Activated CD4-positive, alpha-beta T cell treated with anti-CD3 and anti-CD28 coated beads, Interleukin-2, Interleukin-6, amounts not matched to agents 100 ng/mL and 50 ng/mL, durations not matched to agents 16 hours and 8 hours (primary cell): ENCODE results near the gene DSCAM.
"Not testable (repeated sequence)": the region's sequence is repeated elsewhere in the genome, so short reads cannot be mapped to it uniquely, and the experiment has no call there.

Source experiments
- DNase-seq: peaks from one replicate; pipeline ENCODE4 v3.0.0-alpha.2; 2020

The DSCAM gene, protein sequence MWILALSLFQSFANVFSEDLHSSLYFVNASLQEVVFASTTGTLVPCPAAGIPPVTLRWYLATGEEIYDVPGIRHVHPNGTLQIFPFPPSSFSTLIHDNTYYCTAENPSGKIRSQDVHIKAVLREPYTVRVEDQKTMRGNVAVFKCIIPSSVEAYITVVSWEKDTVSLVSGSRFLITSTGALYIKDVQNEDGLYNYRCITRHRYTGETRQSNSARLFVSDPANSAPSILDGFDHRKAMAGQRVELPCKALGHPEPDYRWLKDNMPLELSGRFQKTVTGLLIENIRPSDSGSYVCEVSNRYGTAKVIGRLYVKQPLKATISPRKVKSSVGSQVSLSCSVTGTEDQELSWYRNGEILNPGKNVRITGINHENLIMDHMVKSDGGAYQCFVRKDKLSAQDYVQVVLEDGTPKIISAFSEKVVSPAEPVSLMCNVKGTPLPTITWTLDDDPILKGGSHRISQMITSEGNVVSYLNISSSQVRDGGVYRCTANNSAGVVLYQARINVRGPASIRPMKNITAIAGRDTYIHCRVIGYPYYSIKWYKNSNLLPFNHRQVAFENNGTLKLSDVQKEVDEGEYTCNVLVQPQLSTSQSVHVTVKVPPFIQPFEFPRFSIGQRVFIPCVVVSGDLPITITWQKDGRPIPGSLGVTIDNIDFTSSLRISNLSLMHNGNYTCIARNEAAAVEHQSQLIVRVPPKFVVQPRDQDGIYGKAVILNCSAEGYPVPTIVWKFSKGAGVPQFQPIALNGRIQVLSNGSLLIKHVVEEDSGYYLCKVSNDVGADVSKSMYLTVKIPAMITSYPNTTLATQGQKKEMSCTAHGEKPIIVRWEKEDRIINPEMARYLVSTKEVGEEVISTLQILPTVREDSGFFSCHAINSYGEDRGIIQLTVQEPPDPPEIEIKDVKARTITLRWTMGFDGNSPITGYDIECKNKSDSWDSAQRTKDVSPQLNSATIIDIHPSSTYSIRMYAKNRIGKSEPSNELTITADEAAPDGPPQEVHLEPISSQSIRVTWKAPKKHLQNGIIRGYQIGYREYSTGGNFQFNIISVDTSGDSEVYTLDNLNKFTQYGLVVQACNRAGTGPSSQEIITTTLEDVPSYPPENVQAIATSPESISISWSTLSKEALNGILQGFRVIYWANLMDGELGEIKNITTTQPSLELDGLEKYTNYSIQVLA (N-terminal part only)

DNA sequence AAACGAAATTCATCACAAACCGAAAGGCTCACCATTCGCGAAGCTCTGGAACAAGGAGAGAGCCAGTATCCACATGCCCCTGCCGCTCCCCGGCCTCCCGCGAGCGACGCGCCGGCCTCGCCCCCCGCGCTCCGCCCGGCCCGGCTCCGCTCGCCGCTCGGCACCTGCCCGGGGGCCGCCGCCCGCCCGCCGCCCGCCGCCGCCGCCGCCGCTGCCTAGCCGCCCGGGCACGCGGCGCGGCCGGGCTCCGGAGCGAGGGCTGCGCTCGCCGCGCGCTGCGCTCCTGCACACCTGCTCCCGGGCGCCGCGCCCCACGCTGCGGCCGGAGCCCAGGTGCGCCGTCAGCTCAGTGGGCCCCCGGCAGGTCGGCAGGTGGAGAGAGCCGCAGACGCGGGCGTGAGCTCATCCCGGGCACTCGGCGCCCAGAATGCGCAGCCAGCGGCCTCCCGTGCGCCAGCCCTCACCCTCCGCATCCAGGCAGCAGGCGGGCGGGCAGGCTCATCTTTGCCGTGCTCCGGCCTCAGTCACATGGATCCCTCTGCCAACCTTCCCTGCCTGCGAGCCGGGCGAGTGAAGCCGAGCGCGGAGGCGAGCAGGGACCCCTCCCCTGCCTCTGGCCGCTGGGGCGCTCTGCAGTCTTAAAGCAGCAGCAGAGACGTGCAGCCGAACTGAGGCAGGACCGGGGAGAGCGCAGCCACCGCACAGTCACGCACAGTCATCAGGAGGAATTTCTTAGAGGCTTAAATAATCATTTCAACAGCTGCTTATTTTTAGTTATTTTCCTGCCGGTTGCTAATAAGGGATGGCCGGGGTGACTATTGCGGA, at the start of gene DSCAM:
Gene DSCAM, minus strand, starts transcription at position 572 of the 825 bp plus-strand sequence. Its CDS starts 497 bp downstream, at position 75.
- DNase-seq, result no peak

- not testable (repeated sequence) for DNase-seq
Observed at GRCh38 chr21:40895697-40896096, 48.7 kb upstream of the DSCAM start.

DNA sequence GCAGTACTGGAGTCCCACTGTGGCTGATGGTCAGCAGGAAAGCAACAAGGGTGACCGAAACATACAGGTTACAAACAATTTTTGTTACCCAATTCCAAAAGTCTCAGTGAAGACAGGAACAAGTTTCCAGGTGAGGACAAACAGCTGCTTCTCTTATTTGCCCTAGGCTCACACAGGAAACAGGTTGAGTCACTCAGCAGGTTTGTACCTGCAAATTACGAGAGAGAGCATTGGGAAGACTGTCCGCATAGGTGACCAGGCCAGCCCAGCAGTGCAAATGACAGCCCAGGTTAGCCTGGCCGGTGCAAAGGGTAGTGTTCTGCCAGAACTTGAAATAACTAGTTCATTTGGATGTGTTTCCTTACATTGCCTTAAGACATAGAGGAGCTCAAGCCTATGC, 40.0 kb upstream of the DSCAM start:
- DNase-seq, result no peak

GRCh38 chr21:40886006-40886405, 39.0 kb upstream of the DSCAM start:
- DNase-seq, result no peak

GRCh38 chr21:40882192-40882915, 35.4 kb upstream of the DSCAM start:
- DNase-seq, result no peak

- DNase-seq, result no peak
Observed at GRCh38 chr21:40881767-40882166, 34.8 kb upstream of the DSCAM start.

- DNase-seq, result no peak
Observed at GRCh38 chr21:40871099-40871498, 24.1 kb upstream of the DSCAM start.

- no peak for DNase-seq
Observed at GRCh38 chr21:40863839-40864238, 16.9 kb upstream of the DSCAM start.

DNA sequence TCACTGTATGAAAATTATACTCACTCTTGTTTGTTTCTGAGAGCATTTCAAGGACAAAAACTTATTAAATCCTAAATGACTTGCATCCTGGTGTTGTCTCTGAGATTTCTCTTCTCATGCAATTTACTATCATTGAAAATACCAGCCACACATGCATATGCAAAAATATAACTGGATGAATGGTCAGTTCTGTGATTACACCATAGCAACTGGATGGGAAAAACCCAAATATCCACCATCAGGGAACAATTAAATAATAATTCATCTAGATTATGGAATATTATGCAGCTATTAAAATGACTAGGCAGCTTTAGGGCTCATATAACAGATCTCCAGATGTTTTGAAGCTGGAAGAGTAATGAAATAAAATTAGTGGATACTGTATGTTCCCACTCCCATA, 11.6 kb upstream of the DSCAM start:
- DNase-seq, result no peak

DNA sequence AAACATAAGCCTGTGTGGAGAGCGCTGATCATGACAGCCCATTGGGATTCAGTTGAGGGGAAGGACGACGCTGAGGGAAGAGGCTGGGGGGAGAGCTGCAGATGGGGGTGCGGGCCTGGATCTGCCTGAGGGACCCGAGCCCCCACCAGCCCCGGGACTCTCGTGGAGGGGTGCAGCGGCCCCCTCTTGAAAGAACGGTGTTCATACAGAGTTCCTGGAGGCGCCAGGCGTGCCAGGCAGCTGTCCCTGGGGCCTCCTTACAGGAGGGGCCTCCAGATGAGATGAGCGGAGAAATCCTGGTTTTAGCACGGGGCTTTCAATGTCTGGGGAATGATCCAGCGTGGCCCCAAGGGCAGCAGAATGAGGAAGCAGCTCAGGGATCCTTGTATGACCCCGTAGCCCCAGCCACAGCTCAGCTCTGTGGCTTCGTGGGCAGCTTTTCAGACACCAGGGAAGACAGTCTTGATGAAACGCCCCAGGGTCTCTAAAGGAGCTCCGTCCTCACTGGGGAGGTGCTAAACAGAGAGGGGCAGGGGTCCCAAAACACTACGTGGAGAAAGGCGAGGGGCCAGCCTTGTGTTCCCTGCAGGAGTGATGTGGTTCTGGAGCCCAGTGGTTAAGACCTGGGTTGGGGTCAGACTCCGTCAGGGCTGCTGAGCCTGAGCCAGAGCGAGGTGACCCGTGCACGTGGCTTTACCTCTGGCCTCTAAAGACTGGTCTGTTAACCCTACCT, 7.2 kb upstream of the DSCAM start:
- no peak for DNase-seq

- no peak for DNase-seq
Observed at GRCh38 chr21:40852563-40852962, 5.6 kb upstream of the DSCAM start.

- DNase-seq, result no peak
Observed at GRCh38 chr21:40851749-40852148, 4.8 kb upstream of the DSCAM start.

GRCh38 chr21:40850071-40850470, 3.1 kb upstream of the DSCAM start:
- no peak for DNase-seq

- no peak for DNase-seq
Observed at GRCh38 chr21:40847951-40848350, 993 bp upstream of the DSCAM start.

GRCh38 chr21:40846103-40846502, 855 bp downstream of the DSCAM start:
- DNase-seq, result no peak

DNA sequence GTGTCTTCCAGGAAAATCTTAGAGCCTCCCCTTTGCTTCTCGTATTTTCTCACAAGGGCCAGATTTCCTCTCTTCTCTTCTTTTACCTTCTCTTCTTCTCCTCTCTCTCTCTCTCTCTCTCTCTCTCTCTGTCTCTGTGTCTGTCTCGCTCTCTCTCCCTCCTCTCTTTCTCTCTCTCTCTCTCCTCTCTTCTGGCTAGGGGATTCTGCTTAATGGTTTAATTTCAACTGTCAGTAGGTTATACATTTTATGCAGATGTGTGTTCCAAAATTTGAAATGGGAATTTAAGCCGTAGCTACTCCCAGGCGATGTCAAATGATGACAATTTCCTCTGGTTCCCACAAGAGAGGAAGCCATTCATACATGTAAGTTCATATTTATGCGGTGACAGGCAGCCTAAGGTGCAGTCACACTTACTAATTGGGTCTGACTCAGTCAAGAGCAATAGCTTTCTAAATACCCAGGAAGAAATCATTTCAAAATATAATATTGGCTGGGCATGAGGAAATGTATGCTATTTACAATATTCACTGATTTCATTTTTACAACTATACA, 1.4 kb downstream of the DSCAM start:
- no peak for DNase-seq

GRCh38 chr21:40844935-40845334, 2.0 kb downstream of the DSCAM start:
- no peak for DNase-seq

- DNase-seq, result no peak
Observed at GRCh38 chr21:40842197-40842552, 4.8 kb downstream of the DSCAM start.

DNA sequence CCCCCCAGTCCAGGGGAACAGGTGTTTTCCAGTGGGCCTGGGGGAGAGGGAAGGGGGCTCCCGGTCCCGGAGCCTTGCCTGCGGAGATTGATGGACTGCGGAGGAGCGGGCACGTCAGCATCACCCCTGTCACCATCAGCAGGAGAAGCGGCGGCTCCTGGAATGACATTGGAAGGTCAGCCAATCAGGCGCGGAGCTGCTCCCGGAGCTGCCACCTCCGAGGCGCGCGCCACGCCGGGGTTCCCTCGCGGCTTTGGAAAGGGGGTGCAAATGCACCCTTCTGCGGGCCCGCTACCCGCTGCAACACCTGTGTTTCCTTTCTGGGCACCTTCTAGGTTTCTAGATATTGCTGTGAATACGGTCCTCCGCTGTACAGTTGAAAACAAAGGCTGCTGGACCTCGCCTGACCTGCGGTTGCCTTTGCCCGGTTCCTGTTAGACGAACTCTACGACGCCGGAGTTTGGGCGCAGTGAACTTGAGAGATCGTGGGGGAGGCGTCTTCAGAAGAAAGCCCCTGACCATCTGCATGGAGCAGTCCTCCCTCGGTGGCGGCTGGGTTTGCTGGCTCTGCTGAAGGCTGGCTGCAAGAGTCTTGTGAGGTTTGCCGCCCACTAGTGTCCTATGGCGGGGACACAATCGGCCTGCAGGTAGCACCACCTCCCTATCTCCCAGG, 5.3 kb downstream of the DSCAM start:
- DNase-seq, result peak; percentile 1
